Bronchial epithelial cell (primary cell): ENCODE results near the gene ADAMTS17. TPM values are rescaled to one million over a fixed set of nuclear protein-coding genes. Genes with fewer than 3 reads are reported as not detected.

ENCODE experiments used
- DNase-seq: peaks from one replicate; pipeline ENCODE4 v3.0.0-alpha.2; 2010; ENCODE audit warnings: low read depth
- FAIRE-seq: peaks from 2 replicates; lab custom pipeline; 2011; peaks lifted over from hg19 to GRCh38; lab: Jason Lieb, UNC
- H3K27me3 ChIP-seq: 2 replicates; pipeline ENCODE4 v1.5.1; 2011; ENCODE audit warnings: low read length; ENCODE audit not compliant: control insufficient read depth, insufficient read depth
- H3K36me3 ChIP-seq: 2 replicates; pipeline ENCODE4 v1.5.1; 2011; ENCODE audit warnings: low read length; ENCODE audit not compliant: control insufficient read depth, insufficient read depth
- H3K4me3 ChIP-seq: 2 replicates; pipeline ENCODE4 v1.5.1; 2011; ENCODE audit warnings: mild to moderate bottlenecking, low read depth, low read length, control low read depth
- CTCF ChIP-seq: IDR thresholded peaks from 2 replicates; pipeline ENCODE4 v1.5.1; 2011; ENCODE audit warnings: mild to moderate bottlenecking, moderate library complexity, low read length, control low read depth, inconsistent platforms; ENCODE audit not compliant: insufficient read depth, severe bottlenecking
- total RNA-seq: library from RNA; depleted of rRNA; stranded (reverse); fragments of >200 nt; gene quantifications from 2 replicates; pipeline ENCODE4 v1.2.1, GENCODE V29; 2014

Gene ADAMTS17
- total RNA-seq, 1 donor from 2014 or later, result 1.1 TPM

GRCh38 chr15:99976811-99977271, 364.9 kb downstream of the ADAMTS17 start:
- Histone ChIP-seq H3K36me3 (no peaks in the 10 kb centered on the region), H3K27me3 (no peaks in the 10 kb centered on the region), H3K4me3 (no peak overlapping the region)
- FAIRE-seq, result no peak
- peak; percentile 91 for DNase-seq
- no peak for TF ChIP-seq CTCF

- TF ChIP-seq CTCF, result no peak
- FAIRE-seq, result peak; percentile 58
- no peak for DNase-seq
- Histone ChIP-seq H3K27me3 (no peaks in the 10 kb centered on the region), H3K4me3 (no peak overlapping the region), H3K36me3 (no peaks in the 10 kb centered on the region)
Observed at GRCh38 chr15:99976000-99976399, 365.8 kb downstream of the ADAMTS17 start.

- Histone ChIP-seq H3K27me3 (no peaks in the 10 kb centered on the region), H3K36me3 (no peaks in the 10 kb centered on the region), H3K4me3 (no peak overlapping the region)
- FAIRE-seq, result no peak
- no peak for DNase-seq
- no peak for TF ChIP-seq CTCF
Observed at GRCh38 chr15:99974246-99974645, 367.5 kb downstream of the ADAMTS17 start.

GRCh38 chr15:99973351-99973750, 368.4 kb downstream of the ADAMTS17 start:
- Histone ChIP-seq H3K36me3 (no peaks in the 10 kb centered on the region), H3K4me3 (no peak overlapping the region), H3K27me3 (no peaks in the 10 kb centered on the region)
- DNase-seq (no peak), FAIRE-seq (no peak)
- no peak for TF ChIP-seq CTCF

GRCh38 chr15:99970891-99971430, 370.8 kb downstream of the ADAMTS17 start:
- Histone ChIP-seq H3K4me3 (no peak overlapping the region), H3K27me3 (no peaks in the 10 kb centered on the region), H3K36me3 (no peaks in the 10 kb centered on the region)
- FAIRE-seq (no peak), DNase-seq (no peak)
- no peak for TF ChIP-seq CTCF
